ENCODE data around the gene GTF3C2. TPM values are rescaled to one million over a fixed set of nuclear protein-coding genes. Genes with fewer than 3 reads are reported as not detected.

Gene GTF3C2
- total and polyA plus RNA-seq, 2 of the 13 experiments (the other 11 are each of a cell fraction or from before 2014, with no cell fraction given), result 77.5 to 130 TPM

DNA sequence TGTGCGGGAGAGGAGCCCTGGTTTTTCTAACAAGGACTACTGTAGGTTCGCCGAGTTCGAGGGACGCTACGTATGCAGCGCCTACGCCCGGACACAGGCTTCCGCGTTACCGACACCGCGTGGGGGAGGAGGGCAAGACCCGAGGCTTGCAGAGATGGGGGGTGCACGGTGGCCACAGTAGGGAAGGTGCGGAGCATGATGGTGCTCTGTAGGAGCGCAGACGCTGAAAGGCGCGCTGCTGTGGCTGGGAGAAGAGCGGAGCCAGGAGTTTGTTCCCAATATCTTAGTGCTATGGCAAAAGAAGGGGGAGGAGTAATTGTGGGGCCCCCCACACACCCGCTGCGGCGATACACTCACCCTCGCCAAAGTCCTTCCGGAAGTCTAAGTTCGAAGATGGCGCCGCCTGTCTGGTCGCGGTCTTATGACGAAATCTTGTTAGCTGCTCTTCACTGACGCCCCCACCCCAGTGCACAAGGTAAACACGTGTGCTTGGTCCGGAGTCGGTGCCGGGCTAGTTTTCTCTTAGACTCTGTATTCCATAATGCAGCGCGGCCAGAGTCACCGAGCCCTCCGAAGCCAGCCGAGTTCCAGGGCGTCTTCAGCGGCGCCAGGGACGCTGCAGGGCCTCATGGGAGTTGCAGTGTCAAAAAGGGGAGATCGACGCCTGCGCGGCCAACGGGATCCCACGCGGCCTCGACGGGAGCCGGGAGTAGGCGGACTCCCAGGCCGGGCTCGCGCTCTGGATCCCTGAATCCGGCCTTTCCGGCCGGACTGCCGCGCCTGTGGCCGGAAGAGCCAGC, at the start of gene GTF3C2 (continued):
- TF ChIP-seq, protein P1, sequence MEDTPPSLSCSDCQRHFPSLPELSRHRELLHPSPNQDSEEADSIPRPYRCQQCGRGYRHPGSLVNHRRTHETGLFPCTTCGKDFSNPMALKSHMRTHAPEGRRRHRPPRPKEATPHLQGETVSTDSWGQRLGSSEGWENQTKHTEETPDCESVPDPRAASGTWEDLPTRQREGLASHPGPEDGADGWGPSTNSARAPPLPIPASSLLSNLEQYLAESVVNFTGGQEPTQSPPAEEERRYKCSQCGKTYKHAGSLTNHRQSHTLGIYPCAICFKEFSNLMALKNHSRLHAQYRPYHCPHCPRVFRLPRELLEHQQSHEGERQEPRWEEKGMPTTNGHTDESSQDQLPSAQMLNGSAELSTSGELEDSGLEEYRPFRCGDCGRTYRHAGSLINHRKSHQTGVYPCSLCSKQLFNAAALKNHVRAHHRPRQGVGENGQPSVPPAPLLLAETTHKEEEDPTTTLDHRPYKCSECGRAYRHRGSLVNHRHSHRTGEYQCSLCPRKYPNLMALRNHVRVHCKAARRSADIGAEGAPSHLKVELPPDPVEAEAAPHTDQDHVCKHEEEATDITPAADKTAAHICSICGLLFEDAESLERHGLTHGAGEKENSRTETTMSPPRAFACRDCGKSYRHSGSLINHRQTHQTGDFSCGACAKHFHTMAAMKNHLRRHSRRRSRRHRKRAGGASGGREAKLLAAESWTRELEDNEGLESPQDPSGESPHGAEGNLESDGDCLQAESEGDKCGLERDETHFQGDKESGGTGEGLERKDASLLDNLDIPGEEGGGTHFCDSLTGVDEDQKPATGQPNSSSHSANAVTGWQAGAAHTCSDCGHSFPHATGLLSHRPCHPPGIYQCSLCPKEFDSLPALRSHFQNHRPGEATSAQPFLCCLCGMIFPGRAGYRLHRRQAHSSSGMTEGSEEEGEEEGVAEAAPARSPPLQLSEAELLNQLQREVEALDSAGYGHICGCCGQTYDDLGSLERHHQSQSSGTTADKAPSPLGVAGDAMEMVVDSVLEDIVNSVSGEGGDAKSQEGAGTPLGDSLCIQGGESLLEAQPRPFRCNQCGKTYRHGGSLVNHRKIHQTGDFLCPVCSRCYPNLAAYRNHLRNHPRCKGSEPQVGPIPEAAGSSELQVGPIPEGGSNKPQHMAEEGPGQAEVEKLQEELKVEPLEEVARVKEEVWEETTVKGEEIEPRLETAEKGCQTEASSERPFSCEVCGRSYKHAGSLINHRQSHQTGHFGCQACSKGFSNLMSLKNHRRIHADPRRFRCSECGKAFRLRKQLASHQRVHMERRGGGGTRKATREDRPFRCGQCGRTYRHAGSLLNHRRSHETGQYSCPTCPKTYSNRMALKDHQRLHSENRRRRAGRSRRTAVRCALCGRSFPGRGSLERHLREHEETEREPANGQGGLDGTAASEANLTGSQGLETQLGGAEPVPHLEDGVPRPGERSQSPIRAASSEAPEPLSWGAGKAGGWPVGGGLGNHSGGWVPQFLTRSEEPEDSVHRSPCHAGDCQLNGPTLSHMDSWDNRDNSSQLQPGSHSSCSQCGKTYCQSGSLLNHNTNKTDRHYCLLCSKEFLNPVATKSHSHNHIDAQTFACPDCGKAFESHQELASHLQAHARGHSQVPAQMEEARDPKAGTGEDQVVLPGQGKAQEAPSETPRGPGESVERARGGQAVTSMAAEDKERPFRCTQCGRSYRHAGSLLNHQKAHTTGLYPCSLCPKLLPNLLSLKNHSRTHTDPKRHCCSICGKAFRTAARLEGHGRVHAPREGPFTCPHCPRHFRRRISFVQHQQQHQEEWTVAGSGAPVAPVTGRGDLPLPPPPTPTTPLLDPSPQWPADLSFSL (CRISPR knock-in tag; IDR thresholded peaks at IDR 0.05), result no peak
- no peak for TF ChIP-seq ZNF337 (CRISPR knock-in tag; IDR thresholded peaks at IDR 0.05; ENCODE audit: borderline replicate concordance, low read depth)
- 0 out of 2 replicates have a peak, but pooled peaks have one; percentile 23 for TF ChIP-seq U2AF2 (IDR thresholded peaks at IDR 0.05; ENCODE audit: low read depth, low read length)
- TF ChIP-seq, protein P2, sequence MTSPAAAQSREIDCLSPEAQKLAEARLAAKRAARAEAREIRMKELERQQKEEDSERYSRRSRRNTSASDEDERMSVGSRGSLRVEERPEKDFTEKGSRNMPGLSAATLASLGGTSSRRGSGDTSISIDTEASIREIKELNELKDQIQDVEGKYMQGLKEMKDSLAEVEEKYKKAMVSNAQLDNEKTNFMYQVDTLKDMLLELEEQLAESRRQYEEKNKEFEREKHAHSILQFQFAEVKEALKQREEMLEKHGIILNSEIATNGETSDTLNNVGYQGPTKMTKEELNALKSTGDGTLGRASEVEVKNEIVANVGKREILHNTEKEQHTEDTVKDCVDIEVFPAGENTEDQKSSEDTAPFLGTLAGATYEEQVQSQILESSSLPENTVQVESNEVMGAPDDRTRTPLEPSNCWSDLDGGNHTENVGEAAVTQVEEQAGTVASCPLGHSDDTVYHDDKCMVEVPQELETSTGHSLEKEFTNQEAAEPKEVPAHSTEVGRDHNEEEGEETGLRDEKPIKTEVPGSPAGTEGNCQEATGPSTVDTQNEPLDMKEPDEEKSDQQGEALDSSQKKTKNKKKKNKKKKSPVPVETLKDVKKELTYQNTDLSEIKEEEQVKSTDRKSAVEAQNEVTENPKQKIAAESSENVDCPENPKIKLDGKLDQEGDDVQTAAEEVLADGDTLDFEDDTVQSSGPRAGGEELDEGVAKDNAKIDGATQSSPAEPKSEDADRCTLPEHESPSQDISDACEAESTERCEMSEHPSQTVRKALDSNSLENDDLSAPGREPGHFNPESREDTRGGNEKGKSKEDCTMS (CRISPR knock-in tag; conservative IDR thresholded peaks at IDR 0.05), result 0 out of 2 replicates have a peak, but pooled peaks have one; percentile 39
- TF ChIP-seq, protein P3, sequence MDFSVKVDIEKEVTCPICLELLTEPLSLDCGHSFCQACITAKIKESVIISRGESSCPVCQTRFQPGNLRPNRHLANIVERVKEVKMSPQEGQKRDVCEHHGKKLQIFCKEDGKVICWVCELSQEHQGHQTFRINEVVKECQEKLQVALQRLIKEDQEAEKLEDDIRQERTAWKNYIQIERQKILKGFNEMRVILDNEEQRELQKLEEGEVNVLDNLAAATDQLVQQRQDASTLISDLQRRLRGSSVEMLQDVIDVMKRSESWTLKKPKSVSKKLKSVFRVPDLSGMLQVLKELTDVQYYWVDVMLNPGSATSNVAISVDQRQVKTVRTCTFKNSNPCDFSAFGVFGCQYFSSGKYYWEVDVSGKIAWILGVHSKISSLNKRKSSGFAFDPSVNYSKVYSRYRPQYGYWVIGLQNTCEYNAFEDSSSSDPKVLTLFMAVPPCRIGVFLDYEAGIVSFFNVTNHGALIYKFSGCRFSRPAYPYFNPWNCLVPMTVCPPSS (IDR thresholded peaks at IDR 0.05), result no peak
- TF ChIP-seq SETDB1 (CRISPR knock-in tag; IDR thresholded peaks at IDR 0.05; ENCODE audit: borderline replicate concordance), result no peak
- TF ChIP-seq ZNF33B (CRISPR knock-in tag; IDR thresholded peaks at IDR 0.05), result no peak; the same call in 1 of the 2 replicates
- TF ChIP-seq, protein P4, sequence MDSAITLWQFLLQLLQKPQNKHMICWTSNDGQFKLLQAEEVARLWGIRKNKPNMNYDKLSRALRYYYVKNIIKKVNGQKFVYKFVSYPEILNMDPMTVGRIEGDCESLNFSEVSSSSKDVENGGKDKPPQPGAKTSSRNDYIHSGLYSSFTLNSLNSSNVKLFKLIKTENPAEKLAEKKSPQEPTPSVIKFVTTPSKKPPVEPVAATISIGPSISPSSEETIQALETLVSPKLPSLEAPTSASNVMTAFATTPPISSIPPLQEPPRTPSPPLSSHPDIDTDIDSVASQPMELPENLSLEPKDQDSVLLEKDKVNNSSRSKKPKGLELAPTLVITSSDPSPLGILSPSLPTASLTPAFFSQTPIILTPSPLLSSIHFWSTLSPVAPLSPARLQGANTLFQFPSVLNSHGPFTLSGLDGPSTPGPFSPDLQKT (CRISPR knock-in tag; IDR thresholded peaks at IDR 0.05; ENCODE audit: borderline replicate concordance), result no peak
- peak; percentile 84 for TF ChIP-seq YEATS2 (CRISPR knock-in tag; IDR thresholded peaks at IDR 0.05; ENCODE audit: borderline replicate concordance)
- TF ChIP-seq PAWR (CRISPR knock-in tag; IDR thresholded peaks at IDR 0.05; ENCODE audit: borderline replicate concordance), result peak; percentile 96; the same call in 1 of the 2 replicates
- TF ChIP-seq, protein P5, sequence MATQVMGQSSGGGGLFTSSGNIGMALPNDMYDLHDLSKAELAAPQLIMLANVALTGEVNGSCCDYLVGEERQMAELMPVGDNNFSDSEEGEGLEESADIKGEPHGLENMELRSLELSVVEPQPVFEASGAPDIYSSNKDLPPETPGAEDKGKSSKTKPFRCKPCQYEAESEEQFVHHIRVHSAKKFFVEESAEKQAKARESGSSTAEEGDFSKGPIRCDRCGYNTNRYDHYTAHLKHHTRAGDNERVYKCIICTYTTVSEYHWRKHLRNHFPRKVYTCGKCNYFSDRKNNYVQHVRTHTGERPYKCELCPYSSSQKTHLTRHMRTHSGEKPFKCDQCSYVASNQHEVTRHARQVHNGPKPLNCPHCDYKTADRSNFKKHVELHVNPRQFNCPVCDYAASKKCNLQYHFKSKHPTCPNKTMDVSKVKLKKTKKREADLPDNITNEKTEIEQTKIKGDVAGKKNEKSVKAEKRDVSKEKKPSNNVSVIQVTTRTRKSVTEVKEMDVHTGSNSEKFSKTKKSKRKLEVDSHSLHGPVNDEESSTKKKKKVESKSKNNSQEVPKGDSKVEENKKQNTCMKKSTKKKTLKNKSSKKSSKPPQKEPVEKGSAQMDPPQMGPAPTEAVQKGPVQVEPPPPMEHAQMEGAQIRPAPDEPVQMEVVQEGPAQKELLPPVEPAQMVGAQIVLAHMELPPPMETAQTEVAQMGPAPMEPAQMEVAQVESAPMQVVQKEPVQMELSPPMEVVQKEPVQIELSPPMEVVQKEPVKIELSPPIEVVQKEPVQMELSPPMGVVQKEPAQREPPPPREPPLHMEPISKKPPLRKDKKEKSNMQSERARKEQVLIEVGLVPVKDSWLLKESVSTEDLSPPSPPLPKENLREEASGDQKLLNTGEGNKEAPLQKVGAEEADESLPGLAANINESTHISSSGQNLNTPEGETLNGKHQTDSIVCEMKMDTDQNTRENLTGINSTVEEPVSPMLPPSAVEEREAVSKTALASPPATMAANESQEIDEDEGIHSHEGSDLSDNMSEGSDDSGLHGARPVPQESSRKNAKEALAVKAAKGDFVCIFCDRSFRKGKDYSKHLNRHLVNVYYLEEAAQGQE (IDR thresholded peaks at IDR 0.05; ENCODE audit: borderline replicate concordance in 1 of 2, low read depth in 1 of 2, low read length in 2 of 2), result peak in 1 of 2 experiments; percentile 54; a peak in 1 of 4 replicates
